ENCODE results near the gene NUP160.
"Not testable (repeated sequence)": the region's sequence is repeated elsewhere in the genome, so short reads cannot be mapped to it uniquely, and the experiment has no call there.

DNA sequence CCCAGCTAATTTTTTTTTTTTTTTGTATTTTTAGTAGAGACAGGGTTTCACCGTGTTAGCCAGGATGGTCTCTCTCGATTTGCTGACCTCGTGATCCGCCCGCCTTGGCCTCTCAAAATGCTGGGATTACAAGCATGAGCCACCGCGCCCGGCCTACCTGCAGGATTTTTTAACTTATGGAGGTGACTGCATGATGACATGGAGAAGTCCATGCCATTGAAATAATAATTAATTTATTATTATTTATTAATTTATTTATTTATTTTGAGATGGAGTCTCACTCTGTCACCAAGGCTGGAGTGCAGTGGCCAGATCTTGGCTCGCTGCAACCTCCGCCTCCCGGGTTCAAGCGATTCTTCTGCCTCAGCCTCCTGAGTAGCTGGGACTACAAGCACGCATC lies 34.3 kb upstream of the NUP160 start:
- TF ChIP-seq ISX (CRISPR knock-in tag; conservative IDR thresholded peaks at IDR 0.05); CHD2 (IDR thresholded peaks at IDR 0.05; ENCODE audit: low read depth, low read length): not testable (repeated sequence)
- TF ChIP-seq, protein P1, sequence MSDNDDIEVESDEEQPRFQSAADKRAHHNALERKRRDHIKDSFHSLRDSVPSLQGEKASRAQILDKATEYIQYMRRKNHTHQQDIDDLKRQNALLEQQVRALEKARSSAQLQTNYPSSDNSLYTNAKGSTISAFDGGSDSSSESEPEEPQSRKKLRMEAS (IDR thresholded peaks at IDR 0.05): not testable (repeated sequence)
- TF ChIP-seq, protein P2, sequence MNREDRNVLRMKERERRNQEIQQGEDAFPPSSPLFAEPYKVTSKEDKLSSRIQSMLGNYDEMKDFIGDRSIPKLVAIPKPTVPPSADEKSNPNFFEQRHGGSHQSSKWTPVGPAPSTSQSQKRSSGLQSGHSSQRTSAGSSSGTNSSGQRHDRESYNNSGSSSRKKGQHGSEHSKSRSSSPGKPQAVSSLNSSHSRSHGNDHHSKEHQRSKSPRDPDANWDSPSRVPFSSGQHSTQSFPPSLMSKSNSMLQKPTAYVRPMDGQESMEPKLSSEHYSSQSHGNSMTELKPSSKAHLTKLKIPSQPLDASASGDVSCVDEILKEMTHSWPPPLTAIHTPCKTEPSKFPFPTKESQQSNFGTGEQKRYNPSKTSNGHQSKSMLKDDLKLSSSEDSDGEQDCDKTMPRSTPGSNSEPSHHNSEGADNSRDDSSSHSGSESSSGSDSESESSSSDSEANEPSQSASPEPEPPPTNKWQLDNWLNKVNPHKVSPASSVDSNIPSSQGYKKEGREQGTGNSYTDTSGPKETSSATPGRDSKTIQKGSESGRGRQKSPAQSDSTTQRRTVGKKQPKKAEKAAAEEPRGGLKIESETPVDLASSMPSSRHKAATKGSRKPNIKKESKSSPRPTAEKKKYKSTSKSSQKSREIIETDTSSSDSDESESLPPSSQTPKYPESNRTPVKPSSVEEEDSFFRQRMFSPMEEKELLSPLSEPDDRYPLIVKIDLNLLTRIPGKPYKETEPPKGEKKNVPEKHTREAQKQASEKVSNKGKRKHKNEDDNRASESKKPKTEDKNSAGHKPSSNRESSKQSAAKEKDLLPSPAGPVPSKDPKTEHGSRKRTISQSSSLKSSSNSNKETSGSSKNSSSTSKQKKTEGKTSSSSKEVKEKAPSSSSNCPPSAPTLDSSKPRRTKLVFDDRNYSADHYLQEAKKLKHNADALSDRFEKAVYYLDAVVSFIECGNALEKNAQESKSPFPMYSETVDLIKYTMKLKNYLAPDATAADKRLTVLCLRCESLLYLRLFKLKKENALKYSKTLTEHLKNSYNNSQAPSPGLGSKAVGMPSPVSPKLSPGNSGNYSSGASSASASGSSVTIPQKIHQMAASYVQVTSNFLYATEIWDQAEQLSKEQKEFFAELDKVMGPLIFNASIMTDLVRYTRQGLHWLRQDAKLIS (CRISPR knock-in tag; IDR thresholded peaks at IDR 0.05): not testable (repeated sequence)
- TF ChIP-seq, protein P3, sequence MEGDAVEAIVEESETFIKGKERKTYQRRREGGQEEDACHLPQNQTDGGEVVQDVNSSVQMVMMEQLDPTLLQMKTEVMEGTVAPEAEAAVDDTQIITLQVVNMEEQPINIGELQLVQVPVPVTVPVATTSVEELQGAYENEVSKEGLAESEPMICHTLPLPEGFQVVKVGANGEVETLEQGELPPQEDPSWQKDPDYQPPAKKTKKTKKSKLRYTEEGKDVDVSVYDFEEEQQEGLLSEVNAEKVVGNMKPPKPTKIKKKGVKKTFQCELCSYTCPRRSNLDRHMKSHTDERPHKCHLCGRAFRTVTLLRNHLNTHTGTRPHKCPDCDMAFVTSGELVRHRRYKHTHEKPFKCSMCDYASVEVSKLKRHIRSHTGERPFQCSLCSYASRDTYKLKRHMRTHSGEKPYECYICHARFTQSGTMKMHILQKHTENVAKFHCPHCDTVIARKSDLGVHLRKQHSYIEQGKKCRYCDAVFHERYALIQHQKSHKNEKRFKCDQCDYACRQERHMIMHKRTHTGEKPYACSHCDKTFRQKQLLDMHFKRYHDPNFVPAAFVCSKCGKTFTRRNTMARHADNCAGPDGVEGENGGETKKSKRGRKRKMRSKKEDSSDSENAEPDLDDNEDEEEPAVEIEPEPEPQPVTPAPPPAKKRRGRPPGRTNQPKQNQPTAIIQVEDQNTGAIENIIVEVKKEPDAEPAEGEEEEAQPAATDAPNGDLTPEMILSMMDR (CRISPR knock-in tag; IDR thresholded peaks at IDR 0.05): not testable (repeated sequence)

Measured in HepG2 (cell line).